Endothelial cell of umbilical vein (primary cell): Measurements from ENCODE around the gene USP48. TPM values are rescaled to one million over a fixed set of nuclear protein-coding genes. Genes with fewer than 3 reads are reported as not detected.

Source experiments
- BruUV-seq: library from RNA; stranded (reverse); fragments of 400-500 nt; replicated peaks from 2 replicates; lab custom pipeline; 2021; lab: Mats Ljungman, UMichigan
- CTCF ChIA-PET: fragments of 300-600, 350-600 bp; sonication (Branson Sonifier 250); formaldehyde crosslinking; loops from one replicate; lab custom pipeline; 2021; ENCODE audit warnings: antibody characterized with exemption, inconsistent platforms; lab: Charles Lee
- POLR2A ChIA-PET: fragments of 300-600, 350-600 bp; sonication (Branson Sonifier 250); formaldehyde crosslinking; loops from one replicate; lab custom pipeline; 2021; ENCODE audit warnings: antibody characterized with exemption, inconsistent platforms; lab: Charles Lee
- DNase-seq: peaks from one replicate; pipeline ENCODE4 v3.0.0-alpha.2; 2011; ENCODE audit warnings: low read depth, low spot score
- FAIRE-seq: peaks from 2 replicates; lab custom pipeline; 2011; peaks lifted over from hg19 to GRCh38; lab: Jason Lieb, UNC
- H2AFZ ChIP-seq: 2 replicates; pipeline ENCODE4 v1.6.0; 2012; ENCODE audit warnings: low read depth, low read length, control low read depth, inconsistent platforms
- H3K27ac ChIP-seq: 2 replicates; pipeline ENCODE4 v1.5.1; 2011; ENCODE audit warnings: low read depth, mild to moderate bottlenecking, control low read depth, low read length, moderate library complexity; ENCODE audit not compliant: insufficient read depth
- H3K27me3 ChIP-seq, 2 experiments: 2 replicates each; pipeline versions ENCODE4 v1.6.0 to v1.6.1; 2011; ENCODE audit warnings: low read length in 2 of 2, mixed read lengths in 1 of 2; ENCODE audit not compliant: control insufficient read depth in 2 of 2, insufficient read depth in 2 of 2
- H3K36me3 ChIP-seq, 2 experiments: 2 replicates in 1 of 2; 3 replicates in 1 of 2; pipeline ENCODE4 v1.5.1; 2011; ENCODE audit warnings: low read length in 2 of 2, mild to moderate bottlenecking in 1 of 2, moderate library complexity in 1 of 2; ENCODE audit not compliant: control insufficient read depth in 2 of 2, insufficient read depth in 2 of 2; ENCODE audit errors: extremely low read depth in 1 of 2
- H3K4me1 ChIP-seq: 3 replicates; pipeline ENCODE4 v1.5.1; 2011; ENCODE audit warnings: mild to moderate bottlenecking, low read length; ENCODE audit not compliant: control insufficient read depth, insufficient read depth; ENCODE audit errors: extremely low read depth
- H3K4me2 ChIP-seq: 2 replicates; pipeline ENCODE4 v1.6.1; 2011; ENCODE audit warnings: low read length, control low read depth, mixed read lengths; ENCODE audit not compliant: insufficient read depth
- H3K4me3 ChIP-seq, 3 experiments: fragments of 200-600 bp in 1 of 3; sonication (generic), shearing (Covaris generic) in 1 of 3; replicated peaks in 1 of 3; 2 replicates each; pipeline ENCODE4 v1.5.1; 2011 to 2016; ENCODE audit warnings: control low read depth in 3 of 3, low read length in 3 of 3, mild to moderate bottlenecking in 2 of 3, inconsistent platforms in 1 of 3, low read depth in 1 of 3, moderate library complexity in 1 of 3; ENCODE audit not compliant: insufficient read depth in 1 of 3
- H3K79me2 ChIP-seq: 2 replicates; pipeline ENCODE4 v1.6.0; 2012; ENCODE audit warnings: low read length, inconsistent platforms; ENCODE audit not compliant: control insufficient read depth, insufficient read depth
- H3K9ac ChIP-seq: replicated peaks from 2 replicates; pipeline ENCODE3; 2011; ENCODE audit warnings: low read length, control low read depth; ENCODE audit not compliant: insufficient read depth; ENCODE audit errors: extremely low read depth
- H3K9me1 ChIP-seq: replicated peaks from 3 replicates; pipeline ENCODE4 v1.6.0; 2011; ENCODE audit warnings: mild to moderate bottlenecking, low read length; ENCODE audit not compliant: control insufficient read depth, insufficient read depth; ENCODE audit errors: extremely low read depth
- H3K9me3 ChIP-seq: replicated peaks from 2 replicates; pipeline ENCODE4 v1.5.1; 2012; ENCODE audit warnings: low read length, inconsistent platforms; ENCODE audit not compliant: control insufficient read depth, insufficient read depth
- H4K20me1 ChIP-seq: replicated peaks from 2 replicates; pipeline ENCODE3; 2011; ENCODE audit warnings: mild to moderate bottlenecking, low read length; ENCODE audit not compliant: control insufficient read depth, insufficient read depth; ENCODE audit errors: extremely low read depth
- EZH2 ChIP-seq: IDR thresholded peaks from 2 replicates; pipeline ENCODE4 v1.6.1; 2012; ENCODE audit warnings: borderline replicate concordance, low read depth, mild to moderate bottlenecking, moderate library complexity, low read length, inconsistent platforms; ENCODE audit not compliant: severe bottlenecking
- FOS ChIP-seq: IDR thresholded peaks from 2 replicates; pipeline ENCODE4 v1.6.1; 2011; ENCODE audit warnings: mild to moderate bottlenecking, low read length, moderate library complexity, borderline replicate concordance; ENCODE audit not compliant: insufficient read depth
- GATA2 ChIP-seq: IDR thresholded peaks from 2 replicates; pipeline ENCODE4 v1.7.0; 2011; ENCODE audit warnings: low read depth, mild to moderate bottlenecking, moderate library complexity, mixed read lengths, low read length; ENCODE audit not compliant: insufficient read length, insufficient read depth
- JUN ChIP-seq: IDR thresholded peaks from 2 replicates; pipeline ENCODE4 v1.6.1; 2011; ENCODE audit warnings: borderline replicate concordance, low read depth; ENCODE audit not compliant: insufficient read length, insufficient read depth
- MAX ChIP-seq: IDR thresholded peaks from 2 replicates; pipeline ENCODE4 v1.6.1; 2011; ENCODE audit not compliant: insufficient read depth, insufficient read length
- MYC ChIP-seq: IDR thresholded peaks from one replicate; pipeline ENCODE4 v1.6.1; 2011; ENCODE audit warnings: mild to moderate bottlenecking, low read depth, low read length
- POLR2A ChIP-seq: IDR thresholded peaks from 2 replicates; pipeline ENCODE4 v1.6.1; 2012; ENCODE audit warnings: low read depth, mild to moderate bottlenecking, control low read depth, low read length
- POLR2AphosphoS5 ChIP-seq: IDR thresholded peaks from 2 replicates; pipeline ENCODE4 v1.6.1; 2012; ENCODE audit warnings: low read depth, mild to moderate bottlenecking, control low read depth, low read length, moderate library complexity; ENCODE audit not compliant: insufficient read depth
- dilution Hi-C: fragments of 300-500 bp; cut with MboI; formaldehyde crosslinking; loops from one replicate; pipeline ENCODE4 v1.15.0; 2019; ENCODE audit warnings: low sequenced_read_pairs; ENCODE audit not compliant: extremely low pct_ligation_motif_present
- intact Hi-C: fragments of 100-400 bp; cut with micrococcal nuclease; formaldehyde crosslinking; loops from one replicate; pipeline ENCODE4 v1.10.0; 2022
- polyA plus RNA-seq, 4 experiments: library from polyadenylated mRNA; depleted of rRNA in 3 of 4; stranded (reverse) in 3 of 4; unstranded in 1 of 4; fragments of >200 nt; gene quantifications; 2 replicates each; pipeline versions ENCODE4 v1.2.1 to v1.2.3, GENCODE V29; 2011 to 2012; ENCODE audit warnings: missing spikeins in 1 of 4
- total RNA-seq: library from RNA; stranded (reverse); gene quantifications from 2 replicates; pipeline ENCODE4 v1.2.3, GENCODE V29; 2021
- TF ChIP-seq, protein P1 (sequence below), 2 donors: IDR thresholded peaks; 1 replicate in 1 of 2; 2 replicates in 1 of 2; pipeline ENCODE4 v1.5.1; 2011; ENCODE audit warnings: low read length in 2 of 2, mild to moderate bottlenecking in 2 of 2, moderate library complexity in 2 of 2, control low read depth in 1 of 2, inconsistent platforms in 1 of 2, low read depth in 1 of 2; ENCODE audit not compliant: insufficient read depth in 1 of 2; ENCODE audit errors: extremely low read depth in 1 of 2

Gene USP48
- total and polyA plus RNA-seq, 2 donors (not counting 3 experiments of a cell fraction or from before 2014, with no cell fraction given), result 27.2 to 149 TPM

- no peak for DNase-seq
- intact Hi-C loops, result loop anchor here (1.0 to 2.0 kb wide), 5 partner anchors 12 to 290 kb away; no protein-coding TSS in a partner anchor
- H3K4me2 ChIP-seq, result no peak overlapping the region
- no peak overlapping the region for H2AFZ ChIP-seq
- no peaks in the 10 kb centered on the region for H4K20me1 ChIP-seq
- no peak overlapping the region for H3K4me3 ChIP-seq
- no peaks in the 10 kb centered on the region for H3K9me1 ChIP-seq
- dilution Hi-C loops, result no loop called here
- ChIA-PET POLR2A (no interaction called here), CTCF (interaction anchor here (0.9 to 5.4 kb wide), 8 partner anchors 12 to 408 kb away, joined by 3 to 90 read pairs (median 4); no protein-coding TSS in a partner anchor)
- H3K9ac ChIP-seq, result no peak overlapping the region
- H3K36me3 ChIP-seq, result no peaks in the 10 kb centered on the region
- peaks cover 6 to 7% of the 10 kb centered on the region in 2 experiments for H3K27me3 ChIP-seq
- FAIRE-seq, result no peak
- BruUV-seq, result no TSS peak
- no peaks in the 10 kb centered on the region for H3K4me1 ChIP-seq
- no peak overlapping the region for H3K27ac ChIP-seq
- no peak for TF ChIP-seq MAX
- TF ChIP-seq EZH2, result no peak
- TF ChIP-seq POLR2A, result no peak
- no peak for TF ChIP-seq POLR2AphosphoS5
- no peak for TF ChIP-seq GATA2
- TF ChIP-seq JUN, result no peak
- TF ChIP-seq FOS, result no peak
- TF ChIP-seq MYC, result no peak
- TF ChIP-seq, protein P1, sequence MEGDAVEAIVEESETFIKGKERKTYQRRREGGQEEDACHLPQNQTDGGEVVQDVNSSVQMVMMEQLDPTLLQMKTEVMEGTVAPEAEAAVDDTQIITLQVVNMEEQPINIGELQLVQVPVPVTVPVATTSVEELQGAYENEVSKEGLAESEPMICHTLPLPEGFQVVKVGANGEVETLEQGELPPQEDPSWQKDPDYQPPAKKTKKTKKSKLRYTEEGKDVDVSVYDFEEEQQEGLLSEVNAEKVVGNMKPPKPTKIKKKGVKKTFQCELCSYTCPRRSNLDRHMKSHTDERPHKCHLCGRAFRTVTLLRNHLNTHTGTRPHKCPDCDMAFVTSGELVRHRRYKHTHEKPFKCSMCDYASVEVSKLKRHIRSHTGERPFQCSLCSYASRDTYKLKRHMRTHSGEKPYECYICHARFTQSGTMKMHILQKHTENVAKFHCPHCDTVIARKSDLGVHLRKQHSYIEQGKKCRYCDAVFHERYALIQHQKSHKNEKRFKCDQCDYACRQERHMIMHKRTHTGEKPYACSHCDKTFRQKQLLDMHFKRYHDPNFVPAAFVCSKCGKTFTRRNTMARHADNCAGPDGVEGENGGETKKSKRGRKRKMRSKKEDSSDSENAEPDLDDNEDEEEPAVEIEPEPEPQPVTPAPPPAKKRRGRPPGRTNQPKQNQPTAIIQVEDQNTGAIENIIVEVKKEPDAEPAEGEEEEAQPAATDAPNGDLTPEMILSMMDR (IDR thresholded peaks at IDR 0.05; ENCODE audit: extremely low read depth in 1 of 2, insufficient read depth in 1 of 2, low read depth in 1 of 2, low read length in 2 of 2), result no peak
- H3K79me2 ChIP-seq, result no peaks in the 10 kb centered on the region
- H3K9me3 ChIP-seq, result no peaks in the 10 kb centered on the region
Measured at GRCh38 chr1:21659924-21660326, 123.0 kb downstream of the USP48 start.
